ENCODE measurements around the gene MT1M.

Gene MT1M

DNA sequence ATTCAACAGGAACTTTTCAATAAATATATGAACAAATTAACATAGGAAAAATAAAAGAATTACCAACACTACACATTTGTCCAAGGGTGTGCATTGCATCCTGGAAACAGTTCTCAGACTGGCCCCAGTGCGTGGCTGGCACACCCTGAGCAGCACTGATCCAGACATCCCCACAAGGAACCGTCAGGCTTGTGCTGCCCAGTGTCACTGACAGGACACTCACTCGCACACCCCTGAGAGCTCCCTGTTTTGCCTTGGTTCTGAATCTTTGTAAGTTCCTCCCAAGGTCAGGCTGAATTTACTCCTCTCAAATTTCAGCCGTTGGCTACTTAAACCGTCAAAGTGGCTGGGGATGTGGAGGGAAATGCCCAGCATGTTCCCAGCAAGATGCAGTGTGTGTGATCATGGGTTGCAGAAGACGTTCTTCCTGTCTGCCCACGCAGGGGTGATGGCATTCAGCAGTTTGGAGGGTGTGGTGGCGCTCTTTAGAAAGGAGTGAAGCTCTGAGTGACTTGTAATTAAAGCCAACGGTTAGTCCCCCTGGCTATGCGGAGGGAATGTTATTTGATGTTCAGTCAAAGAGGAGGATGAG, 22.3 kb upstream of the MT1M start:
- Histone ChIP-seq H2BK5ac (ENCODE audit: low read length) (no peak overlapping the region), H3K27me3 (ENCODE audit: insufficient read depth, low read length, poor library complexity) (peaks cover 6% of the 10 kb centered on the region), H3K4me2 (ENCODE audit: low read length) (no peak overlapping the region), H3K4me3 (ENCODE audit: low read length) (no peak overlapping the region), H3K9ac (ENCODE audit: low read length) (no peak overlapping the region), H3K27ac (ENCODE audit: low read depth, low read length) (no peak overlapping the region), H3K56ac (ENCODE audit: low read length) (no peak overlapping the region), H3K4me1 (ENCODE audit: control insufficient read depth, low read depth, low read length) (peaks cover 9% of the 10 kb centered on the region), H3K23ac (ENCODE audit: low read length) (no peak overlapping the region), H3K79me2 (ENCODE audit: control insufficient read depth, insufficient read depth, low read length) (no peaks in the 10 kb centered on the region), H4K8ac (ENCODE audit: low read depth, low read length) (no peak overlapping the region), H2BK120ac (ENCODE audit: low read depth, low read length) (no peak overlapping the region), H2BK15ac (replicated peaks; ENCODE audit: low read depth) (no peak overlapping the region), H3K4ac (ENCODE audit: low read depth, low read length) (no peak overlapping the region), H2AK5ac (ENCODE audit: low read length) (no peak overlapping the region), H3K79me1 (ENCODE audit: low read length) (no peaks in the 10 kb centered on the region), H3K18ac (ENCODE audit: low read length) (no peak overlapping the region), H4K5ac (ENCODE audit: low read length) (no peak overlapping the region), H3K36me3 (ENCODE audit: control insufficient read depth, insufficient read depth, low read length) (no peaks in the 10 kb centered on the region)
- no CpG with 5 or more reads among the region's 10 CpGs for WGBS (ENCODE audit: extremely low coverage, insufficient coverage, low lambda C conversion rate)
- peak; percentile 32 for DNase-seq

- no peak overlapping the region for H2BK15ac ChIP-seq (replicated peaks; ENCODE audit: low read depth)
- H4K8ac ChIP-seq (ENCODE audit: low read depth, low read length): no peak overlapping the region
- H3K27ac ChIP-seq (ENCODE audit: low read depth, low read length): no peak overlapping the region
- H2BK5ac ChIP-seq (ENCODE audit: low read length): no peak overlapping the region
- H3K4ac ChIP-seq (ENCODE audit: low read depth, low read length): no peak overlapping the region
- H2BK120ac ChIP-seq (ENCODE audit: low read depth, low read length): no peak overlapping the region
- no peak overlapping the region for H3K56ac ChIP-seq (ENCODE audit: low read length)
- H3K18ac ChIP-seq (ENCODE audit: low read length): no peak overlapping the region
- H4K5ac ChIP-seq (ENCODE audit: low read length): no peak overlapping the region
- H3K4me2 ChIP-seq (ENCODE audit: low read length): no peak overlapping the region
- no peak overlapping the region for H3K4me3 ChIP-seq (ENCODE audit: low read length)
- H3K4me1 ChIP-seq (ENCODE audit: control insufficient read depth, low read depth, low read length): peaks cover 9% of the 10 kb centered on the region
- H3K9ac ChIP-seq (ENCODE audit: low read length): no peak overlapping the region
- H3K79me2 ChIP-seq (ENCODE audit: control insufficient read depth, insufficient read depth, low read length): no peaks in the 10 kb centered on the region
- H3K27me3 ChIP-seq (ENCODE audit: insufficient read depth, low read length, poor library complexity): peaks cover 6% of the 10 kb centered on the region
- WGBS (ENCODE audit: extremely low coverage, insufficient coverage, low lambda C conversion rate): no CpG with 5 or more reads among the region's 2 CpGs
- no peak overlapping the region for H2AK5ac ChIP-seq (ENCODE audit: low read length)
- H3K23ac ChIP-seq (ENCODE audit: low read length): no peak overlapping the region
- H3K79me1 ChIP-seq (ENCODE audit: low read length): no peaks in the 10 kb centered on the region
- DNase-seq: no peak
- no peaks in the 10 kb centered on the region for H3K36me3 ChIP-seq (ENCODE audit: control insufficient read depth, insufficient read depth, low read length)
These were observed 21.8 kb upstream of the MT1M start for GRCh38 chr16:56610609-56611111.

GRCh38 chr16:56611281-56611833, 21.1 kb upstream of the MT1M start:
- Histone ChIP-seq H3K56ac (ENCODE audit: low read length) (no peak overlapping the region), H2BK15ac (replicated peaks; ENCODE audit: low read depth) (no peak overlapping the region), H3K27ac (ENCODE audit: low read depth, low read length) (no peak overlapping the region), H3K4me1 (ENCODE audit: control insufficient read depth, low read depth, low read length) (peaks cover 9% of the 10 kb centered on the region), H4K8ac (ENCODE audit: low read depth, low read length) (no peak overlapping the region), H3K79me2 (ENCODE audit: control insufficient read depth, insufficient read depth, low read length) (no peaks in the 10 kb centered on the region), H3K23ac (ENCODE audit: low read length) (no peak overlapping the region), H3K4me2 (ENCODE audit: low read length) (no peak overlapping the region), H3K79me1 (ENCODE audit: low read length) (no peaks in the 10 kb centered on the region), H3K27me3 (ENCODE audit: insufficient read depth, low read length, poor library complexity) (peaks cover 9% of the 10 kb centered on the region), H4K5ac (ENCODE audit: low read length) (no peak overlapping the region), H3K4me3 (ENCODE audit: low read length) (no peak overlapping the region), H3K9ac (ENCODE audit: low read length) (no peak overlapping the region), H3K18ac (ENCODE audit: low read length) (no peak overlapping the region), H3K4ac (ENCODE audit: low read depth, low read length) (no peak overlapping the region), H2AK5ac (ENCODE audit: low read length) (no peak overlapping the region), H2BK120ac (ENCODE audit: low read depth, low read length) (no peak overlapping the region), H2BK5ac (ENCODE audit: low read length) (no peak overlapping the region), H3K36me3 (ENCODE audit: control insufficient read depth, insufficient read depth, low read length) (no peaks in the 10 kb centered on the region)
- no CpG with 5 or more reads among the region's 2 CpGs for WGBS (ENCODE audit: extremely low coverage, insufficient coverage, low lambda C conversion rate)
- no peak for DNase-seq

- H2BK5ac ChIP-seq (ENCODE audit: low read length): no peak overlapping the region
- DNase-seq: no peak
- H4K5ac ChIP-seq (ENCODE audit: low read length): no peak overlapping the region
- no peaks in the 10 kb centered on the region for H3K36me3 ChIP-seq (ENCODE audit: control insufficient read depth, insufficient read depth, low read length)
- peaks cover 29% of the 10 kb centered on the region for H3K27me3 ChIP-seq (ENCODE audit: insufficient read depth, low read length, poor library complexity)
- H2AK5ac ChIP-seq (ENCODE audit: low read length): no peak overlapping the region
- no peak overlapping the region for H2BK15ac ChIP-seq (replicated peaks; ENCODE audit: low read depth)
- peaks cover 1% of the 10 kb centered on the region for H3K4me1 ChIP-seq (ENCODE audit: control insufficient read depth, low read depth, low read length)
- no peak overlapping the region for H3K27ac ChIP-seq (ENCODE audit: low read depth, low read length)
- no peak overlapping the region for H3K23ac ChIP-seq (ENCODE audit: low read length)
- no peak overlapping the region for H2BK120ac ChIP-seq (ENCODE audit: low read depth, low read length)
- no peak overlapping the region for H4K8ac ChIP-seq (ENCODE audit: low read depth, low read length)
- no peaks in the 10 kb centered on the region for H3K79me1 ChIP-seq (ENCODE audit: low read length)
- no peak overlapping the region for H3K18ac ChIP-seq (ENCODE audit: low read length)
- no peak overlapping the region for H3K56ac ChIP-seq (ENCODE audit: low read length)
- no peak overlapping the region for H3K4me2 ChIP-seq (ENCODE audit: low read length)
- no peak overlapping the region for H3K9ac ChIP-seq (ENCODE audit: low read length)
- no peaks in the 10 kb centered on the region for H3K79me2 ChIP-seq (ENCODE audit: control insufficient read depth, insufficient read depth, low read length)
- H3K4me3 ChIP-seq (ENCODE audit: low read length): no peak overlapping the region
- H3K4ac ChIP-seq (ENCODE audit: low read depth, low read length): no peak overlapping the region
These were observed 18.8 kb upstream of the MT1M start for GRCh38 chr16:56613706-56614105.

- Histone ChIP-seq H3K9ac (ENCODE audit: low read length) (no peak overlapping the region), H3K4ac (ENCODE audit: low read depth, low read length) (no peak overlapping the region), H3K27ac (ENCODE audit: low read depth, low read length) (no peak overlapping the region), H3K27me3 (ENCODE audit: insufficient read depth, low read length, poor library complexity) (peaks cover 38% of the 10 kb centered on the region), H3K79me1 (ENCODE audit: low read length) (no peaks in the 10 kb centered on the region), H2AK5ac (ENCODE audit: low read length) (no peak overlapping the region), H3K23ac (ENCODE audit: low read length) (no peak overlapping the region), H2BK120ac (ENCODE audit: low read depth, low read length) (no peak overlapping the region), H4K5ac (ENCODE audit: low read length) (no peak overlapping the region), H3K36me3 (ENCODE audit: control insufficient read depth, insufficient read depth, low read length) (no peaks in the 10 kb centered on the region), H2BK5ac (ENCODE audit: low read length) (no peak overlapping the region), H3K56ac (ENCODE audit: low read length) (no peak overlapping the region), H3K79me2 (ENCODE audit: control insufficient read depth, insufficient read depth, low read length) (no peaks in the 10 kb centered on the region), H2BK15ac (replicated peaks; ENCODE audit: low read depth) (no peak overlapping the region), H4K8ac (ENCODE audit: low read depth, low read length) (no peak overlapping the region), H3K4me2 (ENCODE audit: low read length) (no peak overlapping the region), H3K18ac (ENCODE audit: low read length) (no peak overlapping the region), H3K4me1 (ENCODE audit: control insufficient read depth, low read depth, low read length) (peaks cover 1% of the 10 kb centered on the region), H3K4me3 (ENCODE audit: low read length) (no peak overlapping the region)
- no peak for DNase-seq
These were observed 17.9 kb upstream of the MT1M start for GRCh38 chr16:56614549-56614991.

- Histone ChIP-seq H4K8ac (ENCODE audit: low read depth, low read length) (no peak overlapping the region), H3K27me3 (ENCODE audit: insufficient read depth, low read length, poor library complexity) (peaks cover 40% of the 10 kb centered on the region)
- no CpG with 5 or more reads among the region's 3 CpGs for WGBS (ENCODE audit: extremely low coverage, insufficient coverage, low lambda C conversion rate)
These were observed 17.1 kb upstream of the MT1M start for GRCh38 chr16:56615353-56615752.

More at GRCh38 chr16:56615353-56615752, 17.1 kb upstream of the MT1M start:
- no peaks in the 10 kb centered on the region for H3K79me1 ChIP-seq (ENCODE audit: low read length)
- no peak overlapping the region for H3K56ac ChIP-seq (ENCODE audit: low read length)
- no peak overlapping the region for H2BK5ac ChIP-seq (ENCODE audit: low read length)
- H3K36me3 ChIP-seq (ENCODE audit: control insufficient read depth, insufficient read depth, low read length): no peaks in the 10 kb centered on the region
- H2BK120ac ChIP-seq (ENCODE audit: low read depth, low read length): no peak overlapping the region
- H2AK5ac ChIP-seq (ENCODE audit: low read length): no peak overlapping the region
- no peak overlapping the region for H3K4ac ChIP-seq (ENCODE audit: low read depth, low read length)
- H2BK15ac ChIP-seq (replicated peaks; ENCODE audit: low read depth): no peak overlapping the region
- H3K79me2 ChIP-seq (ENCODE audit: control insufficient read depth, insufficient read depth, low read length): no peaks in the 10 kb centered on the region
- H3K4me2 ChIP-seq (ENCODE audit: low read length): no peak overlapping the region
- no peak overlapping the region for H4K5ac ChIP-seq (ENCODE audit: low read length)
- H3K9ac ChIP-seq (ENCODE audit: low read length): no peak overlapping the region
- H3K18ac ChIP-seq (ENCODE audit: low read length): no peak overlapping the region
- H3K27ac ChIP-seq (ENCODE audit: low read depth, low read length): no peak overlapping the region
- no peak overlapping the region for H3K4me3 ChIP-seq (ENCODE audit: low read length)
- H3K4me1 ChIP-seq (ENCODE audit: control insufficient read depth, low read depth, low read length): no peaks in the 10 kb centered on the region
- no peak for DNase-seq
- no peak overlapping the region for H3K23ac ChIP-seq (ENCODE audit: low read length)
